ENCODE data around the gene SEC24D. TPM values are rescaled to one million over a fixed set of nuclear protein-coding genes. Genes with fewer than 3 reads are reported as not detected.

The SEC24D gene
- total RNA-seq, 1 experiment from 2014 or later, result 14.4 TPM

- no peak overlapping the region for H3K27ac ChIP-seq (ENCODE audit: low read length)
- H3K79me2 ChIP-seq (ENCODE audit: low read length), result no peaks in the 10 kb centered on the region
- TF ChIP-seq EZH2 (IDR thresholded peaks at IDR 0.05; ENCODE audit: low read length, unreplicated experiment) (no peak), EZH2phosphoT487 (IDR thresholded peaks at IDR 0.05; ENCODE audit: borderline replicate concordance, low read length) (no peak), CTCF (conservative IDR thresholded peaks at IDR 0.05; ENCODE audit: low read depth, low read length) (no peak)
- no peak overlapping the region for H2AFZ ChIP-seq (ENCODE audit: low read length)
- no peaks in the 10 kb centered on the region for H3K4me1 ChIP-seq (ENCODE audit: insufficient read depth, low read length)
- no peak for ATAC-seq
- no peaks in the 10 kb centered on the region for H3K36me3 ChIP-seq (ENCODE audit: low read depth, low read length)
- H3K4me3 ChIP-seq (ENCODE audit: low read length), result no peak overlapping the region
- BruUV-seq (replicated peaks), result no TSS peak
- no peaks in the 10 kb centered on the region for H3F3A ChIP-seq (ENCODE audit: low read length, unreplicated experiment)
- H3K9me3 ChIP-seq (ENCODE audit: low read length), result no peaks in the 10 kb centered on the region
- ChIA-PET CTCF (no interaction called here), POLR2A (ENCODE audit: unreplicated experiment) (no interaction called here)
- no peaks in the 10 kb centered on the region for H3K27me3 ChIP-seq (ENCODE audit: low read length)
- H3K9ac ChIP-seq (ENCODE audit: low read length), result no peak overlapping the region
- H3K9me2 ChIP-seq (replicated peaks; ENCODE audit: low read length), result no peaks in the 10 kb centered on the region
- no peak overlapping the region for H3K4me2 ChIP-seq (ENCODE audit: low read length)
- DNase-seq, result no peak
- intact Hi-C loops (cut with micrococcal nuclease), result no loop called here
- H4K20me1 ChIP-seq (ENCODE audit: low read length), result no peaks in the 10 kb centered on the region
Observed at GRCh38 chr4:118867311-118868067, 31.6 kb upstream of the SEC24D start.

GRCh38 chr4:118866442-118866841 lies 30.5 kb upstream of the SEC24D start:
- Histone ChIP-seq H3K9me3 (ENCODE audit: low read length) (no peaks in the 10 kb centered on the region), H3K9me2 (replicated peaks; ENCODE audit: low read length) (no peaks in the 10 kb centered on the region), H3F3A (ENCODE audit: low read length, unreplicated experiment) (no peaks in the 10 kb centered on the region), H3K9ac (ENCODE audit: low read length) (no peak overlapping the region), H3K4me2 (ENCODE audit: low read length) (no peak overlapping the region), H3K79me2 (ENCODE audit: low read length) (no peaks in the 10 kb centered on the region), H4K20me1 (ENCODE audit: low read length) (no peaks in the 10 kb centered on the region), H3K27ac (ENCODE audit: low read length) (no peak overlapping the region), H3K36me3 (ENCODE audit: low read depth, low read length) (no peaks in the 10 kb centered on the region), H3K4me3 (ENCODE audit: low read length) (no peak overlapping the region), H2AFZ (ENCODE audit: low read length) (no peak overlapping the region), H3K27me3 (ENCODE audit: low read length) (no peaks in the 10 kb centered on the region), H3K4me1 (ENCODE audit: insufficient read depth, low read length) (no peaks in the 10 kb centered on the region)
- ATAC-seq, result no peak
- TF ChIP-seq EZH2phosphoT487 (IDR thresholded peaks at IDR 0.05; ENCODE audit: borderline replicate concordance, low read length) (no peak), EZH2 (IDR thresholded peaks at IDR 0.05; ENCODE audit: low read length, unreplicated experiment) (no peak), CTCF (conservative IDR thresholded peaks at IDR 0.05; ENCODE audit: low read depth, low read length) (no peak)
- ChIA-PET POLR2A (ENCODE audit: unreplicated experiment) (no interaction called here), CTCF (interaction anchor here (0.6 kb wide), 2 partner anchors 31 to 101 kb away, joined by 3 to 6 read pairs; no protein-coding TSS in a partner anchor)
- no peak for DNase-seq
- BruUV-seq (replicated peaks), result no TSS peak
- intact Hi-C loops (cut with micrococcal nuclease), result no loop called here

- H3K27ac ChIP-seq (ENCODE audit: low read length), result no peak overlapping the region
- H3K9ac ChIP-seq (ENCODE audit: low read length), result no peak overlapping the region
- H3K27me3 ChIP-seq (ENCODE audit: low read length), result no peaks in the 10 kb centered on the region
- intact Hi-C loops (cut with micrococcal nuclease), result no loop called here
- peak overlapping the region; percentile 66 for H2AFZ ChIP-seq (ENCODE audit: low read length)
- no peak overlapping the region for H3K4me3 ChIP-seq (ENCODE audit: low read length)
- ChIA-PET POLR2A (ENCODE audit: unreplicated experiment) (no interaction called here), CTCF (interaction anchor here (0.8 kb wide), 2 partner anchors 23 to 111 kb away, joined by 3 read pairs; no protein-coding TSS in a partner anchor)
- no peaks in the 10 kb centered on the region for H3K36me3 ChIP-seq (ENCODE audit: low read depth, low read length)
- ATAC-seq (peak; percentile 85), DNase-seq (peak; percentile 69)
- H3K9me2 ChIP-seq (replicated peaks; ENCODE audit: low read length), result no peaks in the 10 kb centered on the region
- H3K4me1 ChIP-seq (ENCODE audit: insufficient read depth, low read length), result no peaks in the 10 kb centered on the region
- BruUV-seq (replicated peaks), result no TSS peak
- H3K4me2 ChIP-seq (ENCODE audit: low read length), result peak overlapping the region; percentile 47
- no peaks in the 10 kb centered on the region for H4K20me1 ChIP-seq (ENCODE audit: low read length)
- no peaks in the 10 kb centered on the region for H3F3A ChIP-seq (ENCODE audit: low read length, unreplicated experiment)
- no peaks in the 10 kb centered on the region for H3K79me2 ChIP-seq (ENCODE audit: low read length)
- TF ChIP-seq EZH2phosphoT487 (IDR thresholded peaks at IDR 0.05; ENCODE audit: borderline replicate concordance, low read length), result no peak
- peak; percentile 77 for TF ChIP-seq CTCF (conservative IDR thresholded peaks at IDR 0.05; ENCODE audit: low read depth, low read length)
- no peak for TF ChIP-seq EZH2 (IDR thresholded peaks at IDR 0.05; ENCODE audit: low read length, unreplicated experiment)
- H3K9me3 ChIP-seq (ENCODE audit: low read length), result no peaks in the 10 kb centered on the region
Observed at GRCh38 chr4:118865091-118865708, 29.3 kb upstream of the SEC24D start.

All from PC-3 (cell line).